Activated CD4-positive, CD25-positive, alpha-beta regulatory T cell treated with anti-CD3 and anti-CD28 coated beads, Interleukin-2, amount 50 U/mL, for 16 hours (primary cell): ENCODE data around the gene MORF4L2.
"Not testable (repeated sequence)": the region's sequence is repeated elsewhere in the genome, so short reads cannot be mapped to it uniquely, and the experiment has no call there.

Experiments
- DNase-seq: peaks from one replicate; pipeline ENCODE4 v3.0.0-alpha.2; 2020; ENCODE audit warnings: low read depth, low spot score

Gene MORF4L2

DNA sequence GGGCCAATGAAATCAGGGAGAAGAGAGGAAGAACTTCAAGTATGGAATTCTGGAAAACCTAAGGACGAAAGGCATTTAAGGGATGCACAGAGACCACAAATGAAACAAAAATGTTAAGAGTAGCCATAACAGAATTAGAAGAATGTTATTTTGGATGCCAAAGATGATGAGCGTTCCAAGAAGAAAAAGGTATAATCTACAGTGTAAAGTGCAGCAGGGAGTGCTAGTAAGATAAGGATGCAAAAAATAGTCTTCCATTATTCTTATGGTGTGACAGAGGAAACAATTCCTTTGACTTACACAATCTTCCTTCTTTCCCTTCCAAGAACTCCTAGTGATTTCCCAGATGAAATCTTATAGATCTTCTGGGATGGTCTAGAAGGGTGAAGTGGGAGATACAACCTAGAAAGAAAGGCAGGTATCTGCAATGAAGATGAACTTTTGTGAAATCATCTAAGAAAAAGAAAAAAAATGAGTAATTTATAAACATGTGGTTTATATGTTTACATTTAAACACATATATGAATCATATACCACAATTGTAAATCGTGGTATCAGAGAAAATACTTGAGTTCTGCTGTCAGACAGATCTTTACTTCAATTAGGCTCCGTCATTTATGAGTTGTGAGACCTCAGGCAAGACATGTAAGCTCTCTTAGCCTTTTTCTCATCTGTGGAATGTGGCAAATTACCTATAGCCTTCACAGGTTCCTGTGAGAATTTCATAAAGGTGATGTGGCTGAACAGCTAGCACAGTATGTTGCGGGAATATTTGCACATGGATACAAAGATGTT lies 8.1 kb downstream of the MORF4L2 start:
- DNase-seq = no peak

- DNase-seq = no peak
Observed at GRCh38 chrX:103674531-103675454, 11.7 kb downstream of the MORF4L2 start.

GRCh38 chrX:103669745-103670144 lies 16.8 kb downstream of the MORF4L2 start:
- DNase-seq = no peak

GRCh38 chrX:103666202-103667107 lies 20.0 kb downstream of the MORF4L2 start:
- no peak for DNase-seq

- no peak for DNase-seq
Observed at GRCh38 chrX:103663981-103664762, 22.3 kb downstream of the MORF4L2 start.

- DNase-seq = not testable (repeated sequence)
Observed at GRCh38 chrX:103659460-103659859, 27.0 kb downstream of the MORF4L2 start.

DNA sequence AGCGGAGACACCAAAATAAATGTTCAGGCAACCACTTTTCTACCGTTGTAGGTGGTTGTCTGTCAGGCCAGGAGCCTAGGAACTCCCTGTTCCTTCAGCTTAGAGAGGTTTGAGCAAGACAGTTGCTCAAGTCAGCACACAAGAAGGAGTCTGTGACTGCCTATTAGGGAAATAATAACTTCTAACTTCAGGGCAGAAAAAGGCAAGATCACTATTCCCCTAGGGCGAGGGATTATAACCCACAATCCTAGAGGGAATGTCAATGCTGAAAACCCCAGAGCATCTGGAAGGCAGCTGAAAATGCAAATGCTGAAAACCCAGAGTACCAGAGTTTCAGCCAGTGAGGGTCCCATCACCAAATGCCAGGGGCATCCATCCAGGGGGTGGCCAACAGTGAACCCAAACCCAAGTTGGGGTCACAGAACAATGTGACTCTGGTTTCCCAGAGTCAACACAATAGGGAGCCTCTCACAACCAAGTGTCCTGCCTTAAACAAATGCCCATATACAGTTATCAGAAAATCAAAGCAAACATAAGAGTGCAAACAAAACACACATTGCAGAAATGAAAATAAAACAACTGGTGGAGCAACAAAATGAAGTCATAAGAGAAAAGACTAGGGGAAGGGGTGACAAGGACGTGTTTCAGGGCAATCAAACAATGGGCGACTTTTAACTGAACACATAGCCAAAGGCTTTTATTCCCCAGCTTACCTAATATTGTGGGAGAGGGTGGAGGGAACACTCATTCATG lies 27.6 kb downstream of the MORF4L2 start:
- DNase-seq = no peak

DNA sequence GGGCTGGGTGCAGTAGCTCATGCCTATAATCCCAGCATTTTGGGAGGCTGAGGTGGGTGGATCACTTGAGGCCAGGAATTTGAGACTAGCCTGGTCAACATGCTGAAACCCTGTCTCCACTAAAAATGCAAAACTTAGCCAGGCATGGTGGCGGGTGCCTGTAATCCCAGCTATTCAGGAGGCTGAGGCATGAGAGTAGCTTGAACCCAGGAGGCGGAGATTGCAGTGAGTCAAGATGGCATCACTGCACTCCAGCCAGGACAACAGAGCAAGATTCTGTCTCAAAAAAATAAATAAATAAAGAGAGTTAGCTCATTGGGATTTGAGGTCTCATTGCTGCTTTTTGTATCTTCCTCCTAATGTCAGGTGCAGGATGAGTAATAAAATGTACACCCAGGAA lies 29.4 kb downstream of the MORF4L2 start:
- DNase-seq = not testable (repeated sequence)

- no peak for DNase-seq
Observed at GRCh38 chrX:103656617-103657016, 29.9 kb downstream of the MORF4L2 start.

GRCh38 chrX:103655230-103656000 lies 31.1 kb downstream of the MORF4L2 start:
- not testable (repeated sequence) for DNase-seq

GRCh38 chrX:103651151-103651773 lies 35.2 kb downstream of the MORF4L2 start:
- no peak for DNase-seq

- no peak for DNase-seq
Observed at GRCh38 chrX:103647630-103648029, 38.9 kb downstream of the MORF4L2 start.

- no peak for DNase-seq
Observed at GRCh38 chrX:103644125-103644524, 42.4 kb downstream of the MORF4L2 start.

DNA sequence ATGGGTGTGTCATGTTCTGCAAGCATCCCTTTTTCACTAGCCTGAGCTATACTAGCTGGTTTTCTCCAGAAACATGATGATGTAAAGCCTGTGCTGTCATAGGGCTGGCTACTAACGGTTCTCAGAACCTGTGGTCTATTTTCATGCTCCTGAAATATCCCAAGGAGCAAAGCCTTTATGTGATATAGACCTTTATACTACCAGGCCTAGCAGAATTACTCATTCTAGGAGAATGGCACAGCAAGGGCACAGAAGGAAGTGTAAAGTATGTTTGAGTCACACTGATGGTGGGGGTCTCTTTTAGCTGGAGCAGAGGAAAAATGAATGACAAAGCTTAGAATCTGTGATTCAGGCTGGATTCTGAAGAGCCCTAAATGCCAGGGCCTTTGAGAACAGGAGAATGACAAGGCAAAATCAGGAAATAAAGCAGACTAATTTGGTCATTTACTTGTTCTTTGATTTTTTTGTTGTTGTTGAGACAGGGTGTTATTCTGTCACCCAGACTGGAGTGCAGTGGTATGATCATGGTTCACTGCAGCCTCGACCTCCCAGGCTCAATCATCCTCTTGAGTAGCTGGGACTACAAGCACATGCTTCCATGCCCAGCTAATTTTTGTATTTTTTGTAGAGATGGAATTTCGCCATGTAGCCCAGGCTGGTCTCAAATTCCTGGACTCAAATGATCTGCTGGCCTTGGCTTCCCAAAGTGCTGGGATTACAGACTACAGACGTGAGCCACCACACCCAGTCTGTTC lies 45.9 kb downstream of the MORF4L2 start:
- DNase-seq = no peak

GRCh38 chrX:103638479-103639346 lies 47.8 kb downstream of the MORF4L2 start:
- DNase-seq = not testable (repeated sequence)

DNA sequence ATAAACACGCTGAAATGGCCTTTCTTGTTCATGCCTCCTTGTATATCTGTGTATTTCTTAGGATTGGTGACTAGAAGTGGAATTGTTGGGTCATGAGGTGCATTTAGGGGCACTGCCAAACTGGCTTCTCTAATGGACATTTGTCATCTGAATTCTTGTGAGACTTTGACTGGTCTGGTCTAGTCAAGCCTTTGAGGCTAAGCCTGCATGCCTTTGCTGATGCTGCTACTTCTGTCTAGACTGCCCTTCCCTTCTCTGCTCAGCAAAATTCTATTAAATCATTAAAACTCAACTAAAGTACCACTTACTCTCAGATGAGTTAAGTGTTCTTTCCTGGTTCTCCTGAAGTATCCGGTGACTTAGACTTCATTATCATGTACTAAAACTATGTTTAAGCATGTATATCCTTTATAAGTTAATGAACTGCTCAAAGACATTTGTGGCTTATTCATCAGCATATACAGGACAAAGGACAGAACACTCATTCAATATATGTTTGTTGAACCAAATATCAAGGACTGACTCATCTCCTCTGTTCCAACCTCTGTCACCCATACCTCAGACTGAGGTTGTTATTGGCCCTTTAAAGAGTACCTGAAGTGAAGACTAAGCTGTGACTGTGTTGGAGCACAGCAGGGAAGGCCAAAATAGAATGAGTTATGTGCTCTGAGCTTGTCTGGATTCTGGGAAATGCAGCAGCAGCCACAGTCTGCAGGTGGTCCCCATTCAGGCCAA lies 48.7 kb downstream of the MORF4L2 start:
- DNase-seq = no peak
